NB4 (cell line): ENCODE data around the gene CUL9.

Experiments used
- DNase-seq: peaks from one replicate; pipeline ENCODE4 v3.0.0; 2010; ENCODE audit warnings: low read depth
- H3K4me3 ChIP-seq: one replicate; pipeline ENCODE4 v1.5.1; 2011; ENCODE audit warnings: mild to moderate bottlenecking, low read depth, low read length, moderate library complexity
- CTCF ChIP-seq: IDR thresholded peaks from one replicate; pipeline ENCODE4 v1.5.1; 2012; ENCODE audit warnings: low read depth, low read length
- MAX ChIP-seq: IDR thresholded peaks from 2 replicates; pipeline ENCODE4 v1.6.1; 2011; ENCODE audit warnings: low read depth, low read length
- MYC ChIP-seq: IDR thresholded peaks from 2 replicates; pipeline ENCODE4 v1.6.1; 2011; ENCODE audit warnings: low read depth, low read length
- POLR2A ChIP-seq: IDR thresholded peaks from 2 replicates; pipeline ENCODE4 v1.6.1; 2011; ENCODE audit warnings: mild to moderate bottlenecking; ENCODE audit not compliant: insufficient read length; ENCODE audit errors: extremely low read depth

CUL9 gene

GRCh38 chr6:43203029-43203717 lies 21.2 kb downstream of the CUL9 start:
- TF ChIP-seq CTCF (no peak), MAX (no peak), POLR2A (no peak), MYC (no peak)
- no peak for DNase-seq

GRCh38 chr6:43203718-43204095 lies 21.7 kb downstream of the CUL9 start:
- TF ChIP-seq MYC (no peak), CTCF (no peak), POLR2A (no peak), MAX (no peak)
- DNase-seq = no peak
- no peak overlapping the region for H3K4me3 ChIP-seq

More at GRCh38 chr6:43203029-43203717, 21.2 kb downstream of the CUL9 start:
- H3K4me3 ChIP-seq = no peak overlapping the region

GRCh38 chr6:43204271-43205105 lies 22.5 kb downstream of the CUL9 start:
- H3K4me3 ChIP-seq = no peak overlapping the region
- TF ChIP-seq MYC (no peak), POLR2A (no peak), CTCF (no peak), MAX (no peak)
- no peak for DNase-seq

- TF ChIP-seq POLR2A = no peak
- TF ChIP-seq CTCF = no peak
- TF ChIP-seq MAX = no peak
- no peak for TF ChIP-seq MYC
- DNase-seq = no peak
- no peak overlapping the region for H3K4me3 ChIP-seq
These were observed 23.9 kb downstream of the CUL9 start for GRCh38 chr6:43205849-43206248.

GRCh38 chr6:43207286-43207685 lies 25.3 kb downstream of the CUL9 start:
- H3K4me3 ChIP-seq = no peak overlapping the region
- no peak for DNase-seq
- TF ChIP-seq MAX (no peak), MYC (no peak), CTCF (no peak), POLR2A (no peak)
